NCI-H1694 (cell line): Measurements from ENCODE around the gene DVL1.
"Not testable (repeated sequence)": the region's sequence is repeated elsewhere in the genome, so short reads cannot be mapped to it uniquely, and the experiment has no call there.

Experiments used
- DNase-seq: peaks from one replicate; lab custom pipeline; 2025; lab: John Stamatoyannopoulos, UW

DVL1 gene

GRCh38 chr1:1349256-1350012 lies at the start of gene DVL1:
Gene DVL1, minus strand, starts transcription at chr1:1349418. Its CDS starts 353 bp downstream, at chr1:1349065.
- DNase-seq, result peak; percentile 7

- no peak for DNase-seq
These were observed 49.5 kb upstream of the DVL1 start for GRCh38 chr1:1398677-1399186.

GRCh38 chr1:1397839-1398523 lies 48.8 kb upstream of the DVL1 start:
- no peak for DNase-seq

GRCh38 chr1:1395166-1395565 lies 45.9 kb upstream of the DVL1 start:
- no peak for DNase-seq

GRCh38 chr1:1394116-1394515 lies 44.9 kb upstream of the DVL1 start:
- no peak for DNase-seq

- no peak for DNase-seq
These were observed 44.2 kb upstream of the DVL1 start for GRCh38 chr1:1393428-1393827.

- no peak for DNase-seq
These were observed 43.8 kb upstream of the DVL1 start for GRCh38 chr1:1393014-1393413.

- no peak for DNase-seq
These were observed 42.0 kb upstream of the DVL1 start for GRCh38 chr1:1391225-1391624.

- no peak for DNase-seq
These were observed 41.5 kb upstream of the DVL1 start for GRCh38 chr1:1390675-1391074.

GRCh38 chr1:1388078-1388472 lies 38.9 kb upstream of the DVL1 start:
- DNase-seq, result no peak

GRCh38 chr1:1387098-1388077 lies 38.2 kb upstream of the DVL1 start:
- DNase-seq, result no peak

GRCh38 chr1:1385931-1386330 lies 36.7 kb upstream of the DVL1 start:
- no peak for DNase-seq

- not testable (repeated sequence) for DNase-seq
These were observed 36.1 kb upstream of the DVL1 start for GRCh38 chr1:1385339-1385738.

- no peak for DNase-seq
These were observed 32.1 kb upstream of the DVL1 start for GRCh38 chr1:1381294-1381693.

- DNase-seq, result no peak
These were observed 31.6 kb upstream of the DVL1 start for GRCh38 chr1:1380860-1381259.

- DNase-seq, result no peak
These were observed 28.5 kb upstream of the DVL1 start for GRCh38 chr1:1377540-1378205.

- no peak for DNase-seq
These were observed 27.5 kb upstream of the DVL1 start for GRCh38 chr1:1376551-1377226.

GRCh38 chr1:1374929-1375662 lies 25.9 kb upstream of the DVL1 start, which contains the start of gene AURKAIP1:
Gene AURKAIP1, minus strand, starts transcription at chr1:1375207. Its CDS starts 451 bp downstream, at chr1:1374756.
- DNase-seq, result peak; percentile 97

GRCh38 chr1:1374589-1374928 lies 25.3 kb upstream of the DVL1 start:
- DNase-seq, result no peak
